GM19468 (cell line): ENCODE data around the gene LRP1B.
"Not testable (repeated sequence)": the region's sequence is repeated elsewhere in the genome, so short reads cannot be mapped to it uniquely, and the experiment has no call there.

Experiments used
- ATAC-seq: cut with Tn5 transposase; IDR thresholded peaks from one replicate; pipeline ENCODE4 v1.9.1; 2021; ENCODE audit warnings: mild to moderate bottlenecking, moderate library complexity, moderate number of reproducible peaks; ENCODE audit not compliant: unreplicated experiment; ENCODE audit errors: extremely low read depth

Gene LRP1B

DNA sequence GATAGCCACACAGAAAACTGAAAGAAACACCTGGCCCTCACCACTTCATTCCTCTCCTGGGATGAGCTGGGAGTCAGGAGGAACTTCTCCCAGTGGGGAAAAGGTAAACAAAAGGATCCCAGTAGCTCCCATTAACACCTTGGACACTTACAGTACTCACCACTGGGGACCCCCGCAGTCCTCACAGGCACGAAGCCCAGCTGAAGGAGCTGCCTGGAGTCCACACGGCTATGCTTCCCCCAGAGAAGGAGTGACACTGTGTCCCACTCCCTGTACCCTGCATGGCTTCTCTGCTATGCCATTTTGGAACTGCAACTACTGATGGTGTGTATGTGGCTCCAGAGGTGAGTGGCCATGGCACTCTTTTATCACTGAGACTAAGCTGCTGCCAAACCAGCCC lies 1565.1 kb downstream of the LRP1B start:
- no peak for ATAC-seq

DNA sequence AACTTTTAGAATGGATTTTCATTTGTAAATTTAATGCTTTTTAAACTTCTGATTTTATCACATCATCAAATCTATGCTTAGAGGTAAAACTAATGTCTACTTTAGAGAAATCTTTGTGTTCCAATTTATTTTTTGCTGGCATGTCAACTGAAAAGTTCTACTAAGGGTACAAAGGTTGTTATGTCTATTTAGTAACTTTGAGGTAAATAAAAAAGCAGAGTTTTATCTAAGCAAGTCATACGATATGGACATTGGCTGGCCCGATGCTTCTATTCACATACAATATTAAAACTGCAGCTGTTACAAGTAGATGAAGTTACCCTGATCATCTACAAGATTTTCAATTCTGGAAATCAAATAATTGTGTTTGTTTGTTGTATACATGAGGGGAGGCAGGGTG lies 1575.1 kb downstream of the LRP1B start:
- ATAC-seq, result no peak

DNA sequence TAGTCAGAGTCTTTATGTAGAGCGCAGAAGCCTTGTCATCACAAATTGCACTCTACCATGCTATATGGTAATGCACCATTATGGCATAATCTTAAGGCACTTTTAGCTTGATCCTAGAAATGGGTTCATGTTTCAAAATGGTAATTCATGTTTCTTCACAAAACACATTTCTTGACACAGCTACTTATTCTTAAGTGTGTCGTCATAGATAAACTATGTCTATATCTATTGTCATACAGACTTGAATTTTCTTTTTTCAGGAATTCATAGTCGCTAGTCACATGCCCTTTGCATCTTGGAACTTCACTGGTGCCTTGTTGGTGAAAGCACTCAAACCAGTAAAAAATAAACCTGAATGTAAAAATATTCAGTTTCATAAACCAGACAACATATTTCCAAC lies 1578.2 kb downstream of the LRP1B start:
- no peak for ATAC-seq

DNA sequence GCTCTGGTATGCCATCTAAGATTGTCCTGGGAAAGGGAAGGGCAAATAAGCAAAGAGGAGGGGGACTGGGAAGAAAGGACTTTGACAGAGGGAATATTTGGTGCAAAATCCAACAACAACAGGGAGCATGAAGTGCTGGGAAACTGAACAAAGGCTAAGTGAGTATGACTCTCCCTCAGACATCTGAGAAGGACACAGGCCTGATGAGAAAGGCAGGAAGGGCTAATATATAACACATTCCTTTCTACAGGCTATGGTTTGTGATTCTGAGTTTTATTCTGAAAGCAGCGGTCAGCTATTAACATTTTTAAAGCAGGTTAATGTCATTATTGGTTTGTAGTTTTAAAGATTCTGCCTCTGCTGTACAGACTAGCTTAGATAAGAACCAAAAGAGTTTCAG lies 1579.5 kb downstream of the LRP1B start:
- no peak for ATAC-seq

DNA sequence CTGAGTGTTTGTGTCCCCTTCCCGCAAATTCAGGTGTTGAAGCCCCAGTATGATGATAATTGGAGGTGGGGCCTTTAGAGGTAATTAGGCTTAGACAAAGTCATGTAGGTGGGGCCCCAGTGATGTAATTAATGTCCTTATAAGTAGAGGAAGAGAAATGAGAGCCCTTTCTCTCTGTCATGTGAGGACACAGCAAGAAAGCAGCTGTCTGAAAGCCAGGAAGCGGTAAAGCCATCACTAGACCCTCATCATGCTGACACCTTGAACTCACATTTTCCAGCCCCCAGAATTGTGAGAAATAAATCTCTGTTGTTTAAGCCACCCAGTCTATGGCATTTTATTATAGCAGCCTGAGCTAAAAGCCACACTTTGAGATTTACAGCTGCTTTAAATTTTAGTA lies 1580.0 kb downstream of the LRP1B start:
- no peak for ATAC-seq

- ATAC-seq, result not testable (repeated sequence)
Measured at GRCh38 chr2:140544769-140545168, 1586.0 kb downstream of the LRP1B start.

- ATAC-seq, result no peak
Measured at GRCh38 chr2:140542627-140543026, 1588.2 kb downstream of the LRP1B start.

GRCh38 chr2:140539242-140539875 lies 1591.5 kb downstream of the LRP1B start:
- no peak for ATAC-seq

GRCh38 chr2:140529706-140530105 lies 1601.1 kb downstream of the LRP1B start:
- ATAC-seq, result no peak

DNA sequence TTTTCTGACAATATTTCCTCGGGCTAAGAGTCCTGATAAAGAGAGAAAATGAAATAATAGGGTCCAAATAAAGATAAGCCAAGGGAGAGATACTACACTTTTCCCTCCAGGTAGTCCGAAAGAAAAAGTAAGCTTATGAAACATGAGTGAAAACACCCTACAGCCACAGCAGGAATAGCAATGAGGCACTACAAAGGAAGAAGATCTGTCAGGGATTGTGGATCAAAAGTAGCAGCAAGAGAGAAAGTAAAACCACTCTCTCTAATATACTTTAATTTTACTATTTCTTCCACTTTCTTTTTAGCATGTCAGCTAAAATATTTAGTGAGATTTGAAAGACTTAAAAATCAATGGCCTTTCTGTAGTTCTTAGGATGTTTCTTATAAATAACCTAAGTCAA lies 1601.8 kb downstream of the LRP1B start:
- no peak for ATAC-seq

GRCh38 chr2:140526575-140526974 lies 1604.2 kb downstream of the LRP1B start:
- ATAC-seq, result no peak

- no peak for ATAC-seq
Measured at GRCh38 chr2:140512106-140512505, 1618.7 kb downstream of the LRP1B start.

- ATAC-seq, result no peak
Measured at GRCh38 chr2:140509765-140510164, 1621.1 kb downstream of the LRP1B start.

DNA sequence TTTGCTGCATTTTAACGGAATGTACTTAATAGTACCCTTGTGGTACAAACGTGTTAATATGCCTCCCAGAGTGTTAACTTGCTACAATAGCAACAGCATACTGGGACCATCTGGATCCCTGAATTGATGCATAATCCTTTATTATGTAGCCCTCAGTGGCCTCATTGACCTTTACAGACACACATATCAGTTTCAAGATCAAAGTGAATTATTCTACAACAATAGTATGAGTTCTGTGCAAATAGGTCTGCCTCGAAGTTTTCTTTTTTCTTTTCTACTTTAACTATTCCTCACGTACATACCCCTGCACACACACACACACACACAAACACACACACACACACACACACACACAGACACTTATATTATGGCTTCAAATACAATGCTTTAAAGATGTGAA lies 1622.1 kb downstream of the LRP1B start:
- ATAC-seq, result no peak

- no peak for ATAC-seq
Measured at GRCh38 chr2:140506606-140507005, 1624.2 kb downstream of the LRP1B start.

DNA sequence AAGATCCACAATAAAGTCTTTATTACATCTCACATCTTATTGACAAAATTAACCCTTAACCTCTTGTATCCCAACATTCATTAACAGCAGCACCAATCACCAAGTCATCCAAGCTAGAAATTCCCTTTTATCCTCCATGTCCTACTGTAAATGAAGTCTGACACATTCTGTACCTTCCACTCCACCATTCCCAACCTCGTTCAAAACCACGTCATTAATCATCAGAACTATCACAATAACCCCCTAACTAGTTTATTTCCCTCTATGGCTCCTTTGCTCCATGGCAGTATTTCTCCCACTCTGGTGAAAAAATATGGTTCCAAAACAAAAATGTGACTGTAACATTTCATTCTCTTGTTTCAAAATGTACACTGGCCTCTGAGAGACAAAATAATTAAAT lies 1626.2 kb downstream of the LRP1B start:
- ATAC-seq, result no peak

DNA sequence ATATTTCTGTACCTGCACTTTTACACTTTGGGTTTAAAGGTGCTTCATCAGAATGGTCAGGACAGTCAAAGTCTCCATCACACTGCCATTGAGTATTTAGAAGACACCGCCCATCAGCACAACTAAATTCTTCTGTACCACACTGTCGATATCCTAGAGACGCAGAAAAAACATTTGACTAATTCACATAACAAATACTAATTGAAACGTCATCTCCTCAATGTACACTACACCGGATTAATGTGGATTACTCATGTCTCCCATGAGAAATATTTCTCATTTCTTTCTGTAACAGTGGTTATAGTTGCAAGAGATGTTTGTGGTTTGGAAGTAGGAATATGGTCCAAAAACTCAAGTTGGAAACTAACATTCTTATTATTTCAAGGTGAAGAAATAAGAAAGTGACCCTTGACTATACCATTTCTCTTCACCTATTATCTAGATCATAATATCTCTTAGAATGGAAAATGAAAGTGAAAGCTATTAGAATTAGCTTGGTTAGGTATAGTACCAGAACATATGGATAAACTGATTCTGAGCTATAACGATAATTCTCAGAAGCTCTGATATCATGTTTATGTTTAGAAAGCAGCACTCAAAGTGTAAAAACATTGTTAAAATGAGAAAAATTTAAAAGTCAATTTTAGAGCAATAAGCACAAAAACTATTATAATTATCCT lies 1627.7 kb downstream of the LRP1B start:
- ATAC-seq, result no peak

GRCh38 chr2:140498360-140498759 lies 1632.5 kb downstream of the LRP1B start:
- no peak for ATAC-seq

GRCh38 chr2:140496714-140497113 lies 1634.1 kb downstream of the LRP1B start:
- ATAC-seq, result no peak

- no peak for ATAC-seq
Measured at GRCh38 chr2:140491876-140492275, 1638.9 kb downstream of the LRP1B start.

GRCh38 chr2:140489193-140489592 lies 1641.6 kb downstream of the LRP1B start:
- no peak for ATAC-seq

DNA sequence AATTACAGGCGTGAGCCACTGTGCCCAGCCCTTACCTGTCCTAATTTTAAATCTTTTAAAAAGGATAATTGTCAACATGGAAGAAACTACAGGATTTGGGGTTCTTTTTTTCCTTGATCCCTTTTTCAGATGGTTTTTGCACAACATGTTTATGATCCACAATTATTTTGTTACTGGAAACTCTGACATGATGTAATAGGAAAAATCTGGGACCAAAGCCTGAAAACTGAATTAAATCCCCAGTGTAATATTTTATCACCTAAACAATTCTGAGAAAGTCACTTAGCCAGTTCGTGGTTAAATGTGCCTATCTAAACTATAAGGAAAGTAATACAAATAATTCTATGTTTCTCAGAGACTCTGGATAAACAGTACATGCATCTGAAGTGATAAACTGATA lies 1649.7 kb downstream of the LRP1B start:
- ATAC-seq, result no peak
